ENCODE data around the gene TBC1D9. TPM values are rescaled to one million over a fixed set of nuclear protein-coding genes. Genes with fewer than 3 reads are reported as not detected.

TBC1D9 gene
- total and polyA plus RNA-seq, 10 of the 15 experiments (the other 5 are each of a cell fraction or from before 2014, with no cell fraction given): 0.87 to 14.9 (median 7.1) TPM

- SMC1A ChIA-PET (ENCODE audit: uncharacterized antibody, unreplicated experiment): interaction anchor here (0.7 to 1.6 kb wide), 4 partner anchors 211 to 449 kb away, joined by 3 to 7 read pairs (median 5); no protein-coding TSS in a partner anchor
- FAIRE-seq: no peak
- no peaks in the 10 kb centered on the region for H3K79me2 ChIP-seq (ENCODE audit: control insufficient read depth, insufficient read depth, low read length)
Measured at GRCh38 chr4:140639066-140639465, 117.1 kb downstream of the TBC1D9 start.

More at GRCh38 chr4:140639066-140639465, 117.1 kb downstream of the TBC1D9 start:
- Histone ChIP-seq H2AFZ (ENCODE audit: control insufficient read depth, low read depth, low read length) (no peak overlapping the region), H3K27me3 (replicated peaks in 1 of 2; ENCODE audit: control insufficient read depth in 2 of 2, insufficient read depth in 2 of 2, low read length in 1 of 2) (no peaks in the 10 kb centered on the region), H3K9ac (ENCODE audit: control insufficient read depth, insufficient read depth, low read length) (no peak overlapping the region), H3K36me3 (ENCODE audit: control insufficient read depth in 2 of 2, insufficient read depth in 2 of 2, low read length in 1 of 2) (no peaks in the 10 kb centered on the region; a peak in 2 of 4 replicates), H3K9me3 (replicated peaks; ENCODE audit: control insufficient read depth, insufficient read depth, low read length) (no peaks in the 10 kb centered on the region), H3K4me1 (ENCODE audit: control insufficient read depth, insufficient read depth, low read length) (no peaks in the 10 kb centered on the region), H4K20me1 (ENCODE audit: control insufficient read depth, insufficient read depth) (no peaks in the 10 kb centered on the region), H3K4me3 (no peak overlapping the region), H3K4me2 (ENCODE audit: control insufficient read depth, insufficient read depth) (no peak overlapping the region), H3K27ac (ENCODE audit: control insufficient read depth, insufficient read depth) (no peak overlapping the region)
- intact Hi-C loops (cut with micrococcal nuclease; ENCODE audit: unreplicated experiment): no loop called here
- TF ChIP-seq PBX3 (IDR thresholded peaks at IDR 0.05; ENCODE audit: insufficient replicate concordance, low read depth, low read length) (no peak), ASH2L (IDR thresholded peaks at IDR 0.05; ENCODE audit: borderline replicate concordance, low read depth) (no peak), MAX (IDR thresholded peaks at IDR 0.05; ENCODE audit: low read depth, low read length) (no peak), STAT3 (IDR thresholded peaks at IDR 0.05; ENCODE audit: low read depth, low read length) (no peak), KDM1A (IDR thresholded peaks at IDR 0.05; ENCODE audit: borderline replicate concordance) (no peak), TCF7 (IDR thresholded peaks at IDR 0.05; ENCODE audit: borderline replicate concordance) (no peak), IRF3 (IDR thresholded peaks at IDR 0.05) (no peak), ZBTB4 (CRISPR knock-in tag; IDR thresholded peaks at IDR 0.05) (no peak), BMI1 (IDR thresholded peaks at IDR 0.05; ENCODE audit: borderline replicate concordance) (no peak), CBX3 (IDR thresholded peaks at IDR 0.05; ENCODE audit: borderline replicate concordance, low read depth) (no peak), NFXL1 (IDR thresholded peaks at IDR 0.05; ENCODE audit: borderline replicate concordance) (no peak), TCF3 (IDR thresholded peaks at IDR 0.05; ENCODE audit: borderline replicate concordance, insufficient read depth, low read depth, low read length) (no peak), RAD51 (IDR thresholded peaks at IDR 0.05) (no peak), ZBTB40 (IDR thresholded peaks at IDR 0.05; ENCODE audit: borderline replicate concordance) (no peak)
- BruUV-seq (replicated peaks): no TSS peak
- in situ Hi-C loops (cut with MboI): no loop called here
- WGBS (ENCODE audit: insufficient coverage, insufficient replicate concordance, low lambda C conversion rate, missing lambda C conversion rate): 75% methylated on average over 7 of the region's 7 CpGs
- ChIA-PET RAD21 (ENCODE audit: unreplicated experiment) (interaction anchor here (1.0 to 1.5 kb wide), 2 partner anchors 214 to 279 kb away, joined by 4 to 5 read pairs; no protein-coding TSS in a partner anchor), POLR2A (no interaction called here), CTCF (interaction anchor here (0.6 to 2.3 kb wide), 6 partner anchors 8 to 280 kb away, joined by 3 to 12 read pairs (median 4); no protein-coding TSS in a partner anchor)
- ATAC-seq (no peak), DNase-seq (ENCODE audit: low read depth, low spot score) (no peak)
